C4-2B (cell line): Measurements from ENCODE around the gene PPT2.
"Not testable (repeated sequence)": the region's sequence is repeated elsewhere in the genome, so short reads cannot be mapped to it uniquely, and the experiment has no call there.

Experiments
- H3K27ac ChIP-seq: fragments of 450-650 bp; 2 replicates; pipeline ENCODE4 v1.5.1; 2017
- CTCF ChIP-seq: fragments of 450-650 bp; conservative IDR thresholded peaks from 2 replicates; pipeline ENCODE4 v1.5.1; 2017; ENCODE audit warnings: mild to moderate bottlenecking
- ZFX ChIP-seq: fragments of 450-650 bp; IDR thresholded peaks from 2 replicates; pipeline ENCODE4 v1.6.1; 2017

The PPT2 gene

GRCh38 chr6:32140420-32141046 lies 13.4 kb upstream of the PPT2 start:
- H3K27ac ChIP-seq, result no peak overlapping the region
- no peak for TF ChIP-seq CTCF
- no peak for TF ChIP-seq ZFX

GRCh38 chr6:32144238-32144637 lies 9.7 kb upstream of the PPT2 start:
- H3K27ac ChIP-seq, result not testable (repeated sequence)

- no peak for TF ChIP-seq ZFX
- no peak overlapping the region for H3K27ac ChIP-seq
Measured at GRCh38 chr6:32146287-32146686, 7.7 kb upstream of the PPT2 start.

GRCh38 chr6:32146687-32147086 lies 7.3 kb upstream of the PPT2 start:
- H3K27ac ChIP-seq, result no peak overlapping the region
- TF ChIP-seq ZFX (no peak), CTCF (no peak)

GRCh38 chr6:32147401-32148132 lies 6.4 kb upstream of the PPT2 start:
- no peak for TF ChIP-seq ZFX
- no peak overlapping the region for H3K27ac ChIP-seq

- TF ChIP-seq CTCF, result no peak; the same call in 1 of the 2 replicates
- TF ChIP-seq ZFX, result no peak
- no peak overlapping the region for H3K27ac ChIP-seq
Measured at GRCh38 chr6:32148289-32149091, 5.5 kb upstream of the PPT2 start.

GRCh38 chr6:32149092-32149755 lies 4.7 kb upstream of the PPT2 start:
- H3K27ac ChIP-seq, result no peak overlapping the region

More at GRCh38 chr6:32149092-32149755, 4.7 kb upstream of the PPT2 start:
- TF ChIP-seq ZFX (no peak), CTCF (no peak)
